ENCODE data around the gene ADNP. TPM values are rescaled to one million over a fixed set of nuclear protein-coding genes. Genes with fewer than 3 reads are reported as not detected.

ADNP gene
- polyA plus RNA-seq, 3 donors = 1.4 to 16.6 (median 3.3) TPM

DNA sequence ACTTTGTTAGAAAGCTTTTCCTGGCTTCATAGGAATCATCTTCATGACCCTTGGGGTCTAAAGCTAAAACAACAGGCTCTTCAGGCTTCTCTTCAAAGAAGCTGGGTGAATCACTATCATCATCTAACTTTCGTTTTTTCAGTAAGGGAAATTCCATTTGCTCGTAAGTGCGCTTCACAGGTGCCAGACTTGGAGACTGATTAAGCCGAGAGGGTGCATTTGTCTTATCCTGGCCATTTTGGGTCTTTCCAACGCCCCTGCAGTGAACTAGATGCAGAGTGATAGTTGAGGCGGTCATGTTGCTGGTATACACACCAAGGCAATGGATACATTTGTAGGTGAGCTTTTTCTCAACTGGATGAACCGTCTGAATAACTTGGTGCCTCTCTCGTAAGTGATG, 38.8 kb downstream of the ADNP start:
- intact Hi-C loops (cut with micrococcal nuclease) = no loop called here
- H4K20me1 ChIP-seq (ENCODE audit: insufficient read depth, low read length) = peaks cover 51% of the 10 kb centered on the region

DNA sequence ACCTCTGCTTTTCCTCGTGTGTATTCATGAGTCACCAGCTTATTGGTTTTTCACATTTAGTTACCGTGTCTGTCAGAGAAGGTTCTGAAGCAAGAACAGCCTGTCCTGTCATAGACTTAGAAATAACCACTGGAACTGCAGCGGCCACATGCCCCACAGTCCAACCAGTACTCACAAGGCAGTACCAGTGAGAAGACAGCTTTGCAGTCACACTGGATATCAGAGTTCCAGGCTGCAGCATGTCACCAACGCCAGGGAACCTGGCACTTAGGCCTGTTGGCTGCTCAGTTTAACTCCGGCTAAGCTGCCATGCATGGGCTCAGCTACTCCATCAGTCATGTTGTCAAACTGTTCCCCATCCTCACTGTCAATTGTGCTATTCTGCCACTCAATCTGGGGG, 40.1 kb downstream of the ADNP start:
- H3K4me3 ChIP-seq (replicated peaks in 1 of 3; ENCODE audit: low read depth in 2 of 3, low read length in 3 of 3) = no peak overlapping the region
- H3K27ac Mint-ChIP-seq = peak overlapping the region in 2 of 7 donors; percentile 34 to 35
- no peak overlapping the region for H3K4me2 ChIP-seq (replicated peaks; ENCODE audit: extremely low read depth, low read length, poor library complexity, severe bottlenecking)
- H3K27me3 ChIP-seq (ENCODE audit: control insufficient read depth in 2 of 2, insufficient read depth in 2 of 2, low read length in 2 of 2) = no peaks in the 10 kb centered on the region
- no peaks in the 10 kb centered on the region for H3K79me2 ChIP-seq (ENCODE audit: insufficient read depth, low read length)
- 96% methylated on average over 4 of the region's 5 CpGs for WGBS (ENCODE audit: insufficient coverage)
- peaks cover 62 to 73% of the 10 kb centered on the region in 2 donors for H3K36me3 Mint-ChIP-seq
- no peaks in the 10 kb centered on the region for H3K4me1 Mint-ChIP-seq
- intact Hi-C loops (cut with micrococcal nuclease) = no loop called here
- H2AFZ ChIP-seq (ENCODE audit: insufficient read depth, low read depth, low read length, poor library complexity, severe bottlenecking) = no peak overlapping the region
- H3K27ac ChIP-seq (ENCODE audit: low read depth in 1 of 2, low read length in 2 of 2) = no peak overlapping the region
- H3K9me3 ChIP-seq (replicated peaks in 1 of 2; ENCODE audit: control insufficient read depth in 1 of 2, insufficient read depth in 1 of 2, low read length in 2 of 2) = no peaks in the 10 kb centered on the region
- peaks cover 61 to 89% of the 10 kb centered on the region in 2 donors for H3K36me3 ChIP-seq (replicated peaks in 1 of 2; ENCODE audit: control insufficient read depth in 1 of 2, insufficient read depth in 2 of 2, low read length in 2 of 2)
- peaks cover 54% of the 10 kb centered on the region for H4K20me1 ChIP-seq (ENCODE audit: insufficient read depth, low read length)
- DNase-seq = no peak
- TF ChIP-seq, protein P1, sequence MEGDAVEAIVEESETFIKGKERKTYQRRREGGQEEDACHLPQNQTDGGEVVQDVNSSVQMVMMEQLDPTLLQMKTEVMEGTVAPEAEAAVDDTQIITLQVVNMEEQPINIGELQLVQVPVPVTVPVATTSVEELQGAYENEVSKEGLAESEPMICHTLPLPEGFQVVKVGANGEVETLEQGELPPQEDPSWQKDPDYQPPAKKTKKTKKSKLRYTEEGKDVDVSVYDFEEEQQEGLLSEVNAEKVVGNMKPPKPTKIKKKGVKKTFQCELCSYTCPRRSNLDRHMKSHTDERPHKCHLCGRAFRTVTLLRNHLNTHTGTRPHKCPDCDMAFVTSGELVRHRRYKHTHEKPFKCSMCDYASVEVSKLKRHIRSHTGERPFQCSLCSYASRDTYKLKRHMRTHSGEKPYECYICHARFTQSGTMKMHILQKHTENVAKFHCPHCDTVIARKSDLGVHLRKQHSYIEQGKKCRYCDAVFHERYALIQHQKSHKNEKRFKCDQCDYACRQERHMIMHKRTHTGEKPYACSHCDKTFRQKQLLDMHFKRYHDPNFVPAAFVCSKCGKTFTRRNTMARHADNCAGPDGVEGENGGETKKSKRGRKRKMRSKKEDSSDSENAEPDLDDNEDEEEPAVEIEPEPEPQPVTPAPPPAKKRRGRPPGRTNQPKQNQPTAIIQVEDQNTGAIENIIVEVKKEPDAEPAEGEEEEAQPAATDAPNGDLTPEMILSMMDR (IDR thresholded peaks at IDR 0.05) = no peak
- peaks cover 0 to 2% (median 0%) of the 10 kb centered on the region in 7 donors for H3K9me3 Mint-ChIP-seq
- H3K9ac ChIP-seq (ENCODE audit: insufficient read depth, low read length, poor library complexity, severe bottlenecking) = no peak overlapping the region
- no peaks in the 10 kb centered on the region for H3K4me1 ChIP-seq (ENCODE audit: control insufficient read depth in 1 of 2, insufficient read depth in 2 of 2, low read length in 2 of 2)
- H3K27me3 Mint-ChIP-seq (ENCODE audit: low read depth in 3 of 3) = no peaks in the 10 kb centered on the region
- no peak overlapping the region for H3K4me3 Mint-ChIP-seq

More for the DNA sequence above, 38.8 kb downstream of the ADNP start:
- Histone ChIP-seq H3K36me3 (replicated peaks in 1 of 2; ENCODE audit: control insufficient read depth in 1 of 2, insufficient read depth in 2 of 2, low read length in 2 of 2) (peaks cover 68 to 100% of the 10 kb centered on the region in 2 donors), H3K4me1 (ENCODE audit: control insufficient read depth in 1 of 2, insufficient read depth in 2 of 2, low read length in 2 of 2) (no peaks in the 10 kb centered on the region), H3K27me3 (ENCODE audit: control insufficient read depth in 2 of 2, insufficient read depth in 2 of 2, low read length in 2 of 2) (no peaks in the 10 kb centered on the region), H2AFZ (ENCODE audit: insufficient read depth, low read depth, low read length, poor library complexity, severe bottlenecking) (no peak overlapping the region), H3K4me2 (replicated peaks; ENCODE audit: extremely low read depth, low read length, poor library complexity, severe bottlenecking) (no peak overlapping the region), H3K79me2 (ENCODE audit: insufficient read depth, low read length) (no peaks in the 10 kb centered on the region), H3K4me3 (replicated peaks in 1 of 3; ENCODE audit: low read depth in 2 of 3, low read length in 3 of 3) (no peak overlapping the region), H3K9me3 (replicated peaks in 1 of 2; ENCODE audit: control insufficient read depth in 1 of 2, insufficient read depth in 1 of 2, low read length in 2 of 2) (no peaks in the 10 kb centered on the region), H3K9ac (ENCODE audit: insufficient read depth, low read length, poor library complexity, severe bottlenecking) (no peak overlapping the region), H3K27ac (ENCODE audit: low read depth in 1 of 2, low read length in 2 of 2) (peak overlapping the region in 1 of 2 donors; percentile 30)
- WGBS (ENCODE audit: insufficient coverage) = 91% methylated on average over 7 of the region's 8 CpGs
- Mint-ChIP-seq H3K27ac (peak overlapping the region in 2 of 7 donors; percentile 16 to 23), H3K4me1 (no peaks in the 10 kb centered on the region), H3K27me3 (ENCODE audit: low read depth in 3 of 3) (no peaks in the 10 kb centered on the region), H3K36me3 (peaks cover 70 to 82% of the 10 kb centered on the region in 2 donors), H3K9me3 (peaks cover 0 to 2% (median 0%) of the 10 kb centered on the region in 7 donors), H3K4me3 (no peak overlapping the region)
- DNase-seq = no peak
- TF ChIP-seq, protein P1 (IDR thresholded peaks at IDR 0.05) = no peak
